Breast epithelium (tissue), 3 donors: ENCODE results near the gene PIRT.

Source experiments
- CTCF ChIP-seq, 3 donors: fragments of 450-650 bp; IDR thresholded peaks; one replicate each; pipeline ENCODE4 v1.5.1; 2016 to 2017; ENCODE audit warnings: antibody characterized with exemption in 3 of 3, mild to moderate bottlenecking in 3 of 3, moderate library complexity in 3 of 3
- POLR2A ChIP-seq: fragments of 450-650 bp; IDR thresholded peaks from one replicate; pipeline ENCODE4 v1.6.1; 2016; ENCODE audit warnings: antibody characterized with exemption, mild to moderate bottlenecking, moderate library complexity
- POLR2AphosphoS5 ChIP-seq, 3 donors: sonication (generic); formaldehyde crosslinking; IDR thresholded peaks; one replicate each; pipeline ENCODE4 v1.6.1; 2017; ENCODE audit warnings: antibody characterized with exemption in 3 of 3

- TF ChIP-seq CTCF (IDR thresholded peaks at IDR 0.05) (peak; percentile 47 to 68 (median 65)), POLR2AphosphoS5 (IDR thresholded peaks at IDR 0.05) (no peak), POLR2A (no peak)
Observed at GRCh38 chr17:10875984-10876555, 38.2 kb upstream of the PIRT start.
